Epithelial cell of esophagus (primary cell): ENCODE measurements around the gene AQR.

Experiments used
- DNase-seq: peaks from one replicate; pipeline ENCODE4 v3.0.0; 2010; ENCODE audit warnings: low read depth
- H3K4me3 ChIP-seq: 2 replicates; pipeline ENCODE4 v1.5.1; 2011; ENCODE audit warnings: mild to moderate bottlenecking, low read length, control low read depth
- CTCF ChIP-seq: IDR thresholded peaks from 2 replicates; pipeline ENCODE4 v1.5.1; 2011; ENCODE audit warnings: low read depth, mild to moderate bottlenecking, low read length, control low read depth, inconsistent platforms; ENCODE audit not compliant: insufficient read depth; ENCODE audit errors: missing control alignments

Gene AQR

GRCh38 chr15:34850121-34850520 lies 119.4 kb downstream of the AQR start:
- no peak overlapping the region for H3K4me3 ChIP-seq
- no peak for DNase-seq
- TF ChIP-seq CTCF: no peak

- TF ChIP-seq CTCF: no peak
- no peak for DNase-seq
- no peak overlapping the region for H3K4me3 ChIP-seq
These were observed 120.1 kb downstream of the AQR start for GRCh38 chr15:34849364-34849959.

GRCh38 chr15:34847598-34847997 lies 121.9 kb downstream of the AQR start:
- TF ChIP-seq CTCF: no peak
- no peak for DNase-seq

GRCh38 chr15:34841262-34841725 lies 128.2 kb downstream of the AQR start:
- no peak for TF ChIP-seq CTCF
- no peak overlapping the region for H3K4me3 ChIP-seq
- DNase-seq: no peak

More at GRCh38 chr15:34847598-34847997, 121.9 kb downstream of the AQR start:
- no peak overlapping the region for H3K4me3 ChIP-seq

GRCh38 chr15:34838282-34838681 lies 131.3 kb downstream of the AQR start:
- no peak for TF ChIP-seq CTCF
- DNase-seq: no peak
- H3K4me3 ChIP-seq: no peak overlapping the region

- H3K4me3 ChIP-seq: no peak overlapping the region
- DNase-seq: peak; percentile 94
- TF ChIP-seq CTCF: no peak
These were observed 132.1 kb downstream of the AQR start for GRCh38 chr15:34837246-34838016.
